HEK293 (cell line): ENCODE measurements around the gene TSPAN14.

ENCODE experiments used
- CTCF ChIA-PET: fragments of 350-600 bp; formaldehyde crosslinking; extraction: SDS; loops from one replicate; lab custom pipeline; 2021; ENCODE audit warnings: antibody characterized with exemption; lab: Yijun Ruan, JAX
- POLR2A ChIA-PET: fragments of 300-600 bp; formaldehyde crosslinking; extraction: SDS; loops from one replicate; lab custom pipeline; 2020; ENCODE audit warnings: antibody characterized with exemption, inconsistent platforms; lab: Yijun Ruan, JAX
- H3K27ac ChIP-seq: fragments of 200-500 bp; sonication (Bioruptor generic); 2 replicates; pipeline ENCODE4 v1.5.1; 2014; ENCODE audit warnings: low read depth, low read length, control low read depth, inconsistent platforms; ENCODE audit errors: extremely low read depth
- H3K36me3 ChIP-seq, 2 experiments: fragments of 200-500 bp in 1 of 2; sonication (Bioruptor generic) in 1 of 2; 1 replicate in 1 of 2; 2 replicates in 1 of 2; pipeline ENCODE4 v1.5.1; 2014 to 2017; ENCODE audit warnings: inconsistent platforms in 2 of 2, low read length in 2 of 2; ENCODE audit not compliant: control insufficient read depth in 2 of 2, insufficient read depth in 1 of 2
- H3K4me1 ChIP-seq: fragments of 200-500 bp; sonication (Bioruptor generic); 2 replicates; pipeline ENCODE4 v1.5.1; 2014; ENCODE audit warnings: mild to moderate bottlenecking, low read length, inconsistent platforms; ENCODE audit not compliant: control insufficient read depth, insufficient read depth
- H3K4me3 ChIP-seq: 2 replicates; pipeline ENCODE4 v1.5.1; 2011; ENCODE audit warnings: low read depth, mild to moderate bottlenecking, control low read depth, low read length, moderate library complexity
- H3K9me3 ChIP-seq: fragments of 200-500 bp; sonication (Bioruptor generic); 2 replicates; pipeline ENCODE4 v1.5.1; 2014; ENCODE audit warnings: low read depth, low read length, inconsistent platforms; ENCODE audit not compliant: control insufficient read depth, insufficient read depth
- PATZ1 ChIP-seq: fragments of 450-650 bp; formaldehyde crosslinking; IDR thresholded peaks from 2 replicates; pipeline ENCODE4 v1.5.1; 2016; ENCODE audit warnings: missing biosample characterization, missing genetic modification characterization
- PRDM6 ChIP-seq: fragments of 450-650 bp; formaldehyde crosslinking; IDR thresholded peaks from 2 replicates; pipeline ENCODE4 v1.5.1; 2017; ENCODE audit warnings: missing biosample characterization, missing genetic modification characterization
- SCRT2 ChIP-seq: fragments of 450-650 bp; formaldehyde crosslinking; IDR thresholded peaks from 2 replicates; pipeline ENCODE4 v1.5.1; 2016; ENCODE audit warnings: missing biosample characterization, missing genetic modification characterization
- SP7 ChIP-seq: fragments of 450-650 bp; formaldehyde crosslinking; IDR thresholded peaks from 2 replicates; pipeline ENCODE4 v1.5.1; 2016; ENCODE audit warnings: missing biosample characterization, missing genetic modification characterization
- TSHZ1 ChIP-seq: fragments of 450-650 bp; formaldehyde crosslinking; IDR thresholded peaks from 2 replicates; pipeline ENCODE4 v1.5.1; 2016; ENCODE audit warnings: missing biosample characterization, missing genetic modification characterization, borderline replicate concordance
- ZBTB26 ChIP-seq: fragments of 450-650 bp; formaldehyde crosslinking; optimal IDR thresholded peaks from 2 replicates; pipeline ENCODE3; 2016; ENCODE audit warnings: missing biosample characterization, mild to moderate bottlenecking, missing genetic modification characterization
- ZEB2 ChIP-seq: fragments of 450-650 bp; formaldehyde crosslinking; IDR thresholded peaks from 2 replicates; pipeline ENCODE4 v1.5.1; 2016; ENCODE audit warnings: missing biosample characterization, missing genetic modification characterization
- ZNF148 ChIP-seq: fragments of 450-650 bp; formaldehyde crosslinking; IDR thresholded peaks from 2 replicates; pipeline ENCODE4 v1.5.0; 2017; ENCODE audit warnings: missing biosample characterization, missing genetic modification characterization, borderline replicate concordance
- ZNF174 ChIP-seq: fragments of 450-650 bp; formaldehyde crosslinking; IDR thresholded peaks from 2 replicates; pipeline ENCODE4 v1.5.0; 2017; ENCODE audit warnings: missing biosample characterization, mild to moderate bottlenecking, missing genetic modification characterization
- ZNF2 ChIP-seq: fragments of 450-650 bp; formaldehyde crosslinking; IDR thresholded peaks from 2 replicates; pipeline ENCODE4 v1.5.1; 2016; ENCODE audit warnings: missing biosample characterization, missing genetic modification characterization
- ZNF223 ChIP-seq: fragments of 450-650 bp; formaldehyde crosslinking; IDR thresholded peaks from 2 replicates; pipeline ENCODE4 v1.5.1; 2016; ENCODE audit warnings: missing biosample characterization, missing genetic modification characterization
- ZNF23 ChIP-seq: fragments of 450-650 bp; formaldehyde crosslinking; IDR thresholded peaks from 2 replicates; pipeline ENCODE4 v1.5.1; 2016; ENCODE audit warnings: missing biosample characterization, missing genetic modification characterization, borderline replicate concordance
- ZNF280D ChIP-seq: fragments of 450-650 bp; formaldehyde crosslinking; IDR thresholded peaks from 2 replicates; pipeline ENCODE4 v1.5.1; 2016; ENCODE audit warnings: missing biosample characterization, missing genetic modification characterization
- ZNF292 ChIP-seq: fragments of 450-650 bp; formaldehyde crosslinking; IDR thresholded peaks from 2 replicates; pipeline ENCODE4 v1.5.1; 2016; ENCODE audit warnings: low read depth, missing biosample characterization, missing genetic modification characterization, borderline replicate concordance
- ZNF354C ChIP-seq: fragments of 450-650 bp; formaldehyde crosslinking; IDR thresholded peaks from 2 replicates; pipeline ENCODE4 v1.5.1; 2016; ENCODE audit warnings: missing biosample characterization, missing genetic modification characterization, low read depth, borderline replicate concordance
- ZNF416 ChIP-seq: fragments of 450-650 bp; formaldehyde crosslinking; IDR thresholded peaks from 2 replicates; pipeline ENCODE4 v1.5.1; 2016; ENCODE audit warnings: missing biosample characterization, missing genetic modification characterization
- ZNF529 ChIP-seq: fragments of 450-650 bp; formaldehyde crosslinking; IDR thresholded peaks from 2 replicates; pipeline ENCODE4 v1.5.1; 2017; ENCODE audit warnings: missing genetic modification characterization, missing biosample characterization; ENCODE audit not compliant: insufficient replicate concordance
- ZNF560 ChIP-seq: fragments of 450-650 bp; formaldehyde crosslinking; IDR thresholded peaks from 2 replicates; pipeline ENCODE4 v1.5.1; 2017; ENCODE audit warnings: missing biosample characterization, missing genetic modification characterization, borderline replicate concordance
- ZNF670 ChIP-seq: fragments of 450-650 bp; formaldehyde crosslinking; IDR thresholded peaks from 2 replicates; pipeline ENCODE4 v1.5.1; 2016; ENCODE audit warnings: missing biosample characterization, missing genetic modification characterization, low read depth
- ZNF837 ChIP-seq: fragments of 450-650 bp; formaldehyde crosslinking; IDR thresholded peaks from 2 replicates; pipeline ENCODE4 v1.5.1; 2016; ENCODE audit warnings: missing biosample characterization, missing genetic modification characterization

TSPAN14 gene

GRCh38 chr10:80444124-80444523, 10.0 kb upstream of the TSPAN14 start (continued):
- TF ChIP-seq ZNF148 (tag by site-specific recombination) (no peak), ZNF837 (tag by site-specific recombination) (no peak)
- TF ChIP-seq, all 188 proteins: peak for 0

GRCh38 chr10:80444646-80445319, 9.3 kb upstream of the TSPAN14 start:
- H3K27ac ChIP-seq: no peak overlapping the region
- ChIA-PET POLR2A (interaction anchor here (0.6 to 0.8 kb wide), 2 partner anchors 8 to 60 kb away, joined by 5 to 6 read pairs; no protein-coding TSS in a partner anchor), CTCF (interaction anchor here (0.5 to 2.8 kb wide), 52 partner anchors 8 to 735 kb away, joined by 3 to 75 read pairs (median 4); no protein-coding TSS in a partner anchor)
- H3K4me1 ChIP-seq: no peaks in the 10 kb centered on the region
- no peaks in the 10 kb centered on the region for H3K9me3 ChIP-seq
- no peaks in the 10 kb centered on the region for H3K36me3 ChIP-seq
- H3K4me3 ChIP-seq: no peak overlapping the region
- TF ChIP-seq ZNF560 (tag by site-specific recombination) (no peak), ZNF280D (tag by site-specific recombination) (no peak), ZNF23 (tag by site-specific recombination) (no peak), ZNF292 (tag by site-specific recombination) (no peak), ZNF416 (no peak), ZEB2 (tag by site-specific recombination) (no peak), ZBTB26 (tag by site-specific recombination) (no peak), TSHZ1 (no peak), ZNF223 (tag by site-specific recombination) (no peak), SCRT2 (tag by site-specific recombination) (no peak), ZNF670 (no peak), PRDM6 (tag by site-specific recombination) (no peak), ZNF354C (tag by site-specific recombination) (no peak), ZNF2 (tag by site-specific recombination) (peak; percentile 67; the same call in 1 of the 2 replicates), SP7 (0 out of 2 replicates have a peak, but pooled peaks have one; percentile 22), ZNF174 (tag by site-specific recombination) (no peak), ZNF529 (no peak), PATZ1 (tag by site-specific recombination) (no peak)
